Measurements from ENCODE around the gene ISG20.

Gene ISG20

GRCh38 chr15:88664151-88664778 lies 25.4 kb downstream of the ISG20 start:
- Histone ChIP-seq H3K4me3 (ENCODE audit: low read length) (no peak overlapping the region), H3K4me1 (ENCODE audit: control insufficient read depth, low read length) (no peaks in the 10 kb centered on the region), H3K9me3 (ENCODE audit: control insufficient read depth, insufficient read depth, low read length) (no peaks in the 10 kb centered on the region), H4K20me1 (ENCODE audit: control insufficient read depth, insufficient read depth, low read depth, low read length) (no peaks in the 10 kb centered on the region), H3K27me3 (ENCODE audit: control insufficient read depth, low read length) (no peaks in the 10 kb centered on the region), H3K79me2 (ENCODE audit: control insufficient read depth, low read length) (no peaks in the 10 kb centered on the region), H3K4me2 (ENCODE audit: low read length) (no peak overlapping the region), H3K9me2 (replicated peaks; ENCODE audit: control insufficient read depth, low read length) (no peaks in the 10 kb centered on the region), H3K27ac (ENCODE audit: low read depth, low read length) (no peak overlapping the region), H3K36me3 (ENCODE audit: control insufficient read depth, low read length) (no peaks in the 10 kb centered on the region), H3F3A (ENCODE audit: control insufficient read depth, insufficient read depth) (no peaks in the 10 kb centered on the region)
- TF ChIP-seq EZH2phosphoT487 (IDR thresholded peaks at IDR 0.05; ENCODE audit: borderline replicate concordance, low read length) = no peak
- TF ChIP-seq, protein P1, sequence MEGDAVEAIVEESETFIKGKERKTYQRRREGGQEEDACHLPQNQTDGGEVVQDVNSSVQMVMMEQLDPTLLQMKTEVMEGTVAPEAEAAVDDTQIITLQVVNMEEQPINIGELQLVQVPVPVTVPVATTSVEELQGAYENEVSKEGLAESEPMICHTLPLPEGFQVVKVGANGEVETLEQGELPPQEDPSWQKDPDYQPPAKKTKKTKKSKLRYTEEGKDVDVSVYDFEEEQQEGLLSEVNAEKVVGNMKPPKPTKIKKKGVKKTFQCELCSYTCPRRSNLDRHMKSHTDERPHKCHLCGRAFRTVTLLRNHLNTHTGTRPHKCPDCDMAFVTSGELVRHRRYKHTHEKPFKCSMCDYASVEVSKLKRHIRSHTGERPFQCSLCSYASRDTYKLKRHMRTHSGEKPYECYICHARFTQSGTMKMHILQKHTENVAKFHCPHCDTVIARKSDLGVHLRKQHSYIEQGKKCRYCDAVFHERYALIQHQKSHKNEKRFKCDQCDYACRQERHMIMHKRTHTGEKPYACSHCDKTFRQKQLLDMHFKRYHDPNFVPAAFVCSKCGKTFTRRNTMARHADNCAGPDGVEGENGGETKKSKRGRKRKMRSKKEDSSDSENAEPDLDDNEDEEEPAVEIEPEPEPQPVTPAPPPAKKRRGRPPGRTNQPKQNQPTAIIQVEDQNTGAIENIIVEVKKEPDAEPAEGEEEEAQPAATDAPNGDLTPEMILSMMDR (IDR thresholded peaks at IDR 0.05; ENCODE audit: low read depth, low read length, poor library complexity, severe bottlenecking) = peak; percentile 58

DNA sequence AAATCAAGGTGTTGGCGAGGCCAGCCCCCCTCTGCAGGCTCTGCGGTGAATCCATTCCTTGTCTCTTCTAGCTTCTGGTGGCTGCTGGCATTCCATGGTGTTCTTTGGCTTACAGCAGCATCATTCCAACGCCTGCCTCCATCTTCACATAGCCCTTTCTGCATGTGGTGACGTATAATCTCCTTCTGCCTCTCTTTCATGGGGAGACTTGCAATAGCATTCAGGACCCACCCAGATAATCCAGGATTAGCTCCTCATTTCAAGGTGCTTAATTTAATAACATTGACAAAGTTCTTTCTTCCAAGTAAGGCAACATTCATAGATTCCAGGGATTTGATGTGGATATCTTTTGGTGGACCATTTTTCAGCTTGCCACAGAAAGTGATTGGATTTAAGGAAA lies 35.8 kb downstream of the ISG20 start:
- TF ChIP-seq, protein P1 (IDR thresholded peaks at IDR 0.05; ENCODE audit: low read depth, low read length, poor library complexity, severe bottlenecking) = no peak
- no peak for TF ChIP-seq EZH2phosphoT487 (IDR thresholded peaks at IDR 0.05; ENCODE audit: borderline replicate concordance, low read length)
- no peaks in the 10 kb centered on the region for H3K9me2 ChIP-seq (replicated peaks; ENCODE audit: control insufficient read depth, low read length)
- no peaks in the 10 kb centered on the region for H3F3A ChIP-seq (ENCODE audit: control insufficient read depth, insufficient read depth)
- H3K79me2 ChIP-seq (ENCODE audit: control insufficient read depth, low read length) = no peaks in the 10 kb centered on the region
- no peaks in the 10 kb centered on the region for H4K20me1 ChIP-seq (ENCODE audit: control insufficient read depth, insufficient read depth, low read depth, low read length)
- no peak overlapping the region for H3K4me2 ChIP-seq (ENCODE audit: low read length)
- H3K36me3 ChIP-seq (ENCODE audit: control insufficient read depth, low read length) = no peaks in the 10 kb centered on the region
- no peaks in the 10 kb centered on the region for H3K4me1 ChIP-seq (ENCODE audit: control insufficient read depth, low read length)
- H3K4me3 ChIP-seq (ENCODE audit: low read length) = no peak overlapping the region
- no peaks in the 10 kb centered on the region for H3K9me3 ChIP-seq (ENCODE audit: control insufficient read depth, insufficient read depth, low read length)
- H3K27ac ChIP-seq (ENCODE audit: low read depth, low read length) = no peak overlapping the region
- H3K27me3 ChIP-seq (ENCODE audit: control insufficient read depth, low read length) = peaks cover 22% of the 10 kb centered on the region

GRCh38 chr15:88678755-88679154 lies 39.9 kb downstream of the ISG20 start:
- H3K9me3 ChIP-seq (ENCODE audit: control insufficient read depth, insufficient read depth, low read length) = no peaks in the 10 kb centered on the region
- no peaks in the 10 kb centered on the region for H3K79me2 ChIP-seq (ENCODE audit: control insufficient read depth, low read length)

More at GRCh38 chr15:88678755-88679154, 39.9 kb downstream of the ISG20 start:
- H3K36me3 ChIP-seq (ENCODE audit: control insufficient read depth, low read length) = no peaks in the 10 kb centered on the region
- no peak overlapping the region for H3K4me3 ChIP-seq (ENCODE audit: low read length)
- H3K27ac ChIP-seq (ENCODE audit: low read depth, low read length) = no peak overlapping the region
- H4K20me1 ChIP-seq (ENCODE audit: control insufficient read depth, insufficient read depth, low read depth, low read length) = no peaks in the 10 kb centered on the region
- no peaks in the 10 kb centered on the region for H3K9me2 ChIP-seq (replicated peaks; ENCODE audit: control insufficient read depth, low read length)
- H3K4me1 ChIP-seq (ENCODE audit: control insufficient read depth, low read length) = peaks cover 12% of the 10 kb centered on the region
- H3K4me2 ChIP-seq (ENCODE audit: low read length) = no peak overlapping the region
- H3F3A ChIP-seq (ENCODE audit: control insufficient read depth, insufficient read depth) = no peaks in the 10 kb centered on the region
- TF ChIP-seq EZH2phosphoT487 (IDR thresholded peaks at IDR 0.05; ENCODE audit: borderline replicate concordance, low read length) = no peak
- TF ChIP-seq, protein P1 (IDR thresholded peaks at IDR 0.05; ENCODE audit: low read depth, low read length, poor library complexity, severe bottlenecking) = no peak
- peaks cover 13% of the 10 kb centered on the region for H3K27me3 ChIP-seq (ENCODE audit: control insufficient read depth, low read length)
